ENCODE data around the gene AVP.

GRCh38 chr20:3129094-3129493 lies 44.6 kb upstream of the AVP start:
- TF ChIP-seq CTCF (conservative IDR thresholded peaks at IDR 0.05) (no peak), ZFX (IDR thresholded peaks at IDR 0.05) (no peak)
